Sigmoid colon (tissue), 4 donors: ENCODE results near the gene SLIT1.

Experiments
- POLR2AphosphoS5 ChIP-seq, 4 donors: sonication (generic); formaldehyde crosslinking; IDR thresholded peaks; one replicate each; pipeline ENCODE4 v1.6.1; 2017; ENCODE audit warnings: antibody characterized with exemption in 4 of 4
- TF ChIP-seq, protein P1 (sequence below), 4 experiments: fragments of 450-650 bp in 3 of 4; fragments of 200-600 bp in 1 of 4; IDR thresholded peaks; one replicate each; pipeline ENCODE4 v1.5.1; 2016 to 2019; ENCODE audit warnings: antibody characterized with exemption in 4 of 4, mild to moderate bottlenecking in 3 of 4, moderate library complexity in 2 of 4

DNA sequence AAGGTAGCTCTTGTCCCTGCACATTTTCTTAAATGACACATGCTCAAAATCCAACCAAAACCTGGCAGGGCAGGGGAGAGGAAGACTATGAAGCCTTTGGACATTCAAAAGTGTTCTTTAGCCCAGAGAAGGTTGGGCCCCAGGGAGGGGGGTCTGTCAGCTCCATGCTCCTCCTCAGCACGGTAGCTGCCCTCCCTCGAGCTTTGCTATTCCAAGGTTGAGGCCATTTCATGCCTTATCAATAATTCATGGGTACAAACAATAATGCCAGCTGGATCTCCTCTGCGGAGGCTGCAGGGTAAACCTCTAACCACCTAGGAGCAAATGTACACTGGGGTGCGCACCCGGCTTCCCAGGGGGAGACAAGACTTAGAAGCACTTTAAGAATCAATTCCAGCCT lies 61.5 kb downstream of the SLIT1 start:
- TF ChIP-seq, protein P1, sequence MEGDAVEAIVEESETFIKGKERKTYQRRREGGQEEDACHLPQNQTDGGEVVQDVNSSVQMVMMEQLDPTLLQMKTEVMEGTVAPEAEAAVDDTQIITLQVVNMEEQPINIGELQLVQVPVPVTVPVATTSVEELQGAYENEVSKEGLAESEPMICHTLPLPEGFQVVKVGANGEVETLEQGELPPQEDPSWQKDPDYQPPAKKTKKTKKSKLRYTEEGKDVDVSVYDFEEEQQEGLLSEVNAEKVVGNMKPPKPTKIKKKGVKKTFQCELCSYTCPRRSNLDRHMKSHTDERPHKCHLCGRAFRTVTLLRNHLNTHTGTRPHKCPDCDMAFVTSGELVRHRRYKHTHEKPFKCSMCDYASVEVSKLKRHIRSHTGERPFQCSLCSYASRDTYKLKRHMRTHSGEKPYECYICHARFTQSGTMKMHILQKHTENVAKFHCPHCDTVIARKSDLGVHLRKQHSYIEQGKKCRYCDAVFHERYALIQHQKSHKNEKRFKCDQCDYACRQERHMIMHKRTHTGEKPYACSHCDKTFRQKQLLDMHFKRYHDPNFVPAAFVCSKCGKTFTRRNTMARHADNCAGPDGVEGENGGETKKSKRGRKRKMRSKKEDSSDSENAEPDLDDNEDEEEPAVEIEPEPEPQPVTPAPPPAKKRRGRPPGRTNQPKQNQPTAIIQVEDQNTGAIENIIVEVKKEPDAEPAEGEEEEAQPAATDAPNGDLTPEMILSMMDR (IDR thresholded peaks at IDR 0.05): no peak
- no peak for TF ChIP-seq POLR2AphosphoS5 (IDR thresholded peaks at IDR 0.05)
